Gastroesophageal sphincter (tissue), 3 donors: ENCODE data around the gene PLAGL2.

ENCODE experiments used
- CTCF ChIP-seq, 4 experiments: fragments of 200-600 bp in 2 of 4; fragments of 450-650 bp in 2 of 4; sonication (generic) in 1 of 4; IDR thresholded peaks; one replicate each; pipeline ENCODE4 v1.5.1; 2017 to 2019; ENCODE audit warnings: antibody characterized with exemption in 4 of 4, mild to moderate bottlenecking in 2 of 4, moderate library complexity in 2 of 4
- EP300 ChIP-seq: sonication (generic); formaldehyde crosslinking; IDR thresholded peaks from one replicate; pipeline ENCODE4 v1.6.1; 2017; ENCODE audit warnings: antibody characterized with exemption, mild to moderate bottlenecking
- POLR2A ChIP-seq, 2 donors: fragments of 450-650 bp; IDR thresholded peaks; one replicate each; pipeline ENCODE4 v1.6.1; 2017; ENCODE audit warnings: antibody characterized with exemption in 2 of 2, mild to moderate bottlenecking in 2 of 2, moderate library complexity in 1 of 2
- POLR2AphosphoS5 ChIP-seq: sonication (generic); formaldehyde crosslinking; IDR thresholded peaks from one replicate; pipeline ENCODE4 v1.6.1; 2017; ENCODE audit warnings: antibody characterized with exemption

DNA sequence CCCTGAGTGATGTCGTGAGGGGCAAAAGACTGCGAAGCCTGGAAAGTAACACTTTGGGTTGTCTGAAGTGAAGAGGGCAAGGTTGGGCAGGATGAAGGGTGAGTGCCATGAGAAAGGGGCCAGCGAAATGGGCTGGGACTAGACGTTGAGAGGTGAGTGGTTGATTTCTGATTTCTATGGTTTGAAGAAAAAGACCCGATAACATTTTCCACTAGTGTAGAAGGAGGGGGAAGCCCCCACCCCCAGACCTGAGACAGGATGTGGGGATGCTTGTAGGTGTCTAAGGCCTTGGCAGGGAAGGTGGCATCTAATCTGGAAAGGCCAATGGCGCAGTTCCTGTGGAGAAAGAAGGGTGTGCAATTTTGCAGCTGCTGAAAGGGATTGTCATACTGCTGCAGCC, 44.6 kb upstream of the PLAGL2 start:
- TF ChIP-seq CTCF (IDR thresholded peaks at IDR 0.05) (no peak), POLR2A (IDR thresholded peaks at IDR 0.05) (no peak), POLR2AphosphoS5 (no peak), EP300 (no peak)
